Body of pancreas (tissue), 4 donors: ENCODE data around the gene SLC12A7. TPM values are rescaled to one million over a fixed set of nuclear protein-coding genes. Genes with fewer than 3 reads are reported as not detected.

ENCODE experiments used
- ATAC-seq: fragments of 150-250 bp; one replicate; pipeline ENCODE4 v1.9.1; 2016
- DNase-seq, 4 donors: peaks; one replicate each; pipeline ENCODE4 v3.0.0-alpha.2; 2019
- H3K27ac ChIP-seq, 4 donors: fragments of 200-600 bp; sonication (generic); 1 replicate in 3 of 4; 2 replicates in 1 of 4; pipeline versions ENCODE4 v1.5.1 to v1.6.1; 2016 to 2019; ENCODE audit warnings: mild to moderate bottlenecking in 1 of 4, mixed read lengths in 1 of 4, moderate library complexity in 1 of 4
- H3K27me3 ChIP-seq, 2 donors: fragments of 200-600 bp; sonication (generic); one replicate each; pipeline ENCODE4 v1.6.0; 2016; ENCODE audit warnings: mild to moderate bottlenecking in 1 of 2
- H3K36me3 ChIP-seq, 2 donors: fragments of 200-600 bp; sonication (generic); replicated peaks in 1 of 2; 2 replicates each; pipeline ENCODE4 v1.5.1; 2016; ENCODE audit warnings: low read depth in 2 of 2; ENCODE audit not compliant: insufficient read depth in 1 of 2
- H3K4me1 ChIP-seq: fragments of 200-600 bp; sonication (generic); one replicate; pipeline ENCODE4 v1.6.0; 2016
- H3K4me3 ChIP-seq, 2 donors: fragments of 200-600 bp; sonication (generic); 1 replicate in 1 of 2; 2 replicates in 1 of 2; pipeline ENCODE4 v1.5.1; 2016 to 2019
- H3K9me3 ChIP-seq, 3 donors: fragments of 200-600 bp; sonication (generic); 1 replicate in 2 of 3; 2 replicates in 1 of 3; pipeline ENCODE4 v1.5.1; 2016
- POLR2A ChIP-seq, 3 donors: fragments of 450-650 bp; IDR thresholded peaks; one replicate each; pipeline ENCODE4 v1.6.1; 2016; ENCODE audit warnings: antibody characterized with exemption in 3 of 3, mild to moderate bottlenecking in 2 of 3
- WGBS, 2 donors: methylation state at CpG; one replicate each; pipeline ENCODE4 v1.1.5; 2017; 5-methylcytosine and 5-hydroxymethylcytosine counted together
- intact Hi-C: fragments of 100-400 bp; cut with DNase I; formaldehyde crosslinking; loops from one replicate; pipeline ENCODE4 v1.15.1; 2023
- total RNA-seq, 2 donors: library from RNA; depleted of rRNA; stranded (reverse); fragments of >200 nt; gene quantifications; one replicate each; pipeline ENCODE4 v1.1.0, GENCODE V29; 2016
- TF ChIP-seq, protein P1 (sequence below), 7 experiments: fragments of 450-650 bp in 4 of 7; fragments of 200-600 bp in 3 of 7; sonication (generic) in 3 of 7; IDR thresholded peaks; one replicate each; pipeline ENCODE4 v1.5.1; 2016 to 2019; ENCODE audit warnings: antibody characterized with exemption in 7 of 7

SLC12A7 gene
- total RNA-seq, 2 donors from 2014 or later, result 35.5 to 42.8 TPM

DNA sequence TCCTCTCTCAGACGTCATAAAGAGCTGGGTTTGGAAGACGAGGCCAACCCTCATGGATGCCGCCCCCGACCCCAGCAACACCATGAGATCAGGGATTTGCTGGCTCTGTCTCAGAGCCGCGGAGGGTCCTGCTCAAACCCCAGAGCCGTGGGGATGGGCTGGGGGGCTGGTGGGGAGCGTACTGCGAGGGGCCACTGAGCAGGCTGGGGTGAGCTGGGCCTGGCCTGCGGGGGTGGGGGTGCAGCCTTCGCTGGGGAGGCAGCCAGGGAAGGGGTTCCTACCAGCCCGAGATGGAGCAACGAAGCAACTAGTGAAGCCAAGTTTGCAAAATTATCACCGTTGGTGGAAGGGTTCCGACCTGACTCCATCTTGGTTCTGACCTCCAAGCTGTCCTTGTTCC, 5.1 kb upstream of the SLC12A7 start:
- ATAC-seq (no peak), DNase-seq (no peak)
- intact Hi-C loops, result no loop called here
- no peaks in the 10 kb centered on the region for H3K27me3 ChIP-seq
- TF ChIP-seq, protein P1, sequence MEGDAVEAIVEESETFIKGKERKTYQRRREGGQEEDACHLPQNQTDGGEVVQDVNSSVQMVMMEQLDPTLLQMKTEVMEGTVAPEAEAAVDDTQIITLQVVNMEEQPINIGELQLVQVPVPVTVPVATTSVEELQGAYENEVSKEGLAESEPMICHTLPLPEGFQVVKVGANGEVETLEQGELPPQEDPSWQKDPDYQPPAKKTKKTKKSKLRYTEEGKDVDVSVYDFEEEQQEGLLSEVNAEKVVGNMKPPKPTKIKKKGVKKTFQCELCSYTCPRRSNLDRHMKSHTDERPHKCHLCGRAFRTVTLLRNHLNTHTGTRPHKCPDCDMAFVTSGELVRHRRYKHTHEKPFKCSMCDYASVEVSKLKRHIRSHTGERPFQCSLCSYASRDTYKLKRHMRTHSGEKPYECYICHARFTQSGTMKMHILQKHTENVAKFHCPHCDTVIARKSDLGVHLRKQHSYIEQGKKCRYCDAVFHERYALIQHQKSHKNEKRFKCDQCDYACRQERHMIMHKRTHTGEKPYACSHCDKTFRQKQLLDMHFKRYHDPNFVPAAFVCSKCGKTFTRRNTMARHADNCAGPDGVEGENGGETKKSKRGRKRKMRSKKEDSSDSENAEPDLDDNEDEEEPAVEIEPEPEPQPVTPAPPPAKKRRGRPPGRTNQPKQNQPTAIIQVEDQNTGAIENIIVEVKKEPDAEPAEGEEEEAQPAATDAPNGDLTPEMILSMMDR (IDR thresholded peaks at IDR 0.05), result no peak
- no peak for TF ChIP-seq POLR2A (IDR thresholded peaks at IDR 0.05)
- H3K9me3 ChIP-seq, result no peaks in the 10 kb centered on the region
- 80 to 97% methylated on average over 3 to 14 of the region's 15 CpGs for WGBS, 2 donors
- H3K36me3 ChIP-seq, result no peaks in the 10 kb centered on the region
- peaks cover 54% of the 10 kb centered on the region for H3K4me1 ChIP-seq
- no peak overlapping the region for H3K4me3 ChIP-seq
- H3K27ac ChIP-seq, result no peak overlapping the region

DNA sequence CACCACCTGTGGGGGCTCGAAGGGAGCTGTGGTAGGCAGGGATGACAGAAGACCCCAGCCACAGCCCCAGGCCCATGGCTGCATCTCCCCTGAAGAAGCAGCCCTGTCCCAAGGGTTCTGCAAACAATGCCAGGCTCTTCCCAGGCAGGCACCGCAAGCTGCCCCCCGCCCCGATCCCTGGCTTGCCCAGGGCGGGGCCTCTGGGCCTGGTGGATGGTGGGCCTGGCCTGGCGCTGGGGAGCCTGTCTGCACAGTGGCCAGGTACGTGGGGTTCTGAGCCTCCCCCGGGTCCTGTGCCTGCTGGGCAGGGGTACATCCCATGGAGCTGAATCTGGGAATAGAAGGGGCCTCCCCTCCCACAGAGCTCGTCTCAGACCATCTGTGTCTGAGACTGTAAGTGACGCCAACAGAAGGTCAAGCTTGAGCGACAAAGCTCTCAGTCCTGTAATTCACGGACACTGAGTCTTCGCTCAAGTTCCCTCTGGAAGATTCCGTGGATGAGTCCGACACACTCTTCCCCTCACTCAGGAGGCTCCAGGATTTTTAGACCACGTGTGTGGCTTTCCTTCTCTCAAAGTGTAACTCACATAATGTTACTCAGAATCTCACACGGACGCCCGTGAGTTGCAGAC, 4.4 kb upstream of the SLC12A7 start:
- Histone ChIP-seq H3K27ac (no peak overlapping the region), H3K9me3 (no peaks in the 10 kb centered on the region), H3K36me3 (no peaks in the 10 kb centered on the region), H3K4me1 (peaks cover 49% of the 10 kb centered on the region), H3K27me3 (no peaks in the 10 kb centered on the region), H3K4me3 (no peak overlapping the region)
- TF ChIP-seq, protein P1 (IDR thresholded peaks at IDR 0.05), result no peak
- TF ChIP-seq POLR2A (IDR thresholded peaks at IDR 0.05), result no peak
- no peak for ATAC-seq
- no peak for DNase-seq
- intact Hi-C loops, result no loop called here
- 78 to 94% methylated on average over 17 to 18 of the region's 19 CpGs for WGBS, 2 donors

DNA sequence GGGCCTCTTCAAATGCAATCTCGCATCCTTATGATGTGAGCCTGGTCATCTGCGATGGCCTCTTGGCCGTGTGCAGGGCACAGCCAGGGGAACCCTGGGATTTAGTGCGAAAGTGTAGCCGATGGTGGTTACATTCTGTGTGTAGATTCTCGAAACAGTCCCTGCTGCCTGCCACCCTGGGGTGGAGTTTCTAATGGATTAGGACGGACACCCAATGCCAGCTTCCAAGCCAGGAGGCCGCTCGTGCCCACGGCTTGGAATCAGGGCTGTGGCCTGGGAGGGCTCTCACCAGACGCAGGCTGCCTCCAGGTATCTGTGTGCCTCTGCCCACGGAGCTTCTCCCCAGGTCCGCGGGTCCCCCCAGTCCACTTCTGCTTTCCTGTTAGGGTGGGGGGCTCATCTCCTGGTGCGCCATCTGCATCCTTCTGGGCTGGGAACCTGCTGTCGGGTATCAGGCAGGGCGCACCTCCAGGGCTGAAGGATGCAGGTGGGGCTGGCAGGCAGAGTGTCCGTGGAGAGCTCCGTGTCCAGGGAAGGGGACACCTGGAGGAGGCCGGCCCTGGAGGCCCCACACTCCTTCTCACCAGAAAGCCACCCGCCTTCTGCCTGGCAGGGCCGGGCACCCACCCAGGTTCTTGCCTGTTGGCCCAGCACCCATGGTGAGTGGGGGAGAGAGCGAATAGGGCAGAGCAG, 3.4 kb upstream of the SLC12A7 start:
- 92 to 96% methylated on average over 19 to 23 of the region's 23 CpGs for WGBS, 2 donors
- Histone ChIP-seq H3K4me3 (no peak overlapping the region), H3K27ac (no peak overlapping the region), H3K4me1 (peaks cover 56% of the 10 kb centered on the region), H3K36me3 (no peaks in the 10 kb centered on the region), H3K27me3 (no peaks in the 10 kb centered on the region), H3K9me3 (no peaks in the 10 kb centered on the region)
- TF ChIP-seq, protein P1 (IDR thresholded peaks at IDR 0.05), result no peak
- TF ChIP-seq POLR2A (IDR thresholded peaks at IDR 0.05), result no peak
- intact Hi-C loops, result no loop called here
- ATAC-seq (no peak), DNase-seq (no peak)

DNA sequence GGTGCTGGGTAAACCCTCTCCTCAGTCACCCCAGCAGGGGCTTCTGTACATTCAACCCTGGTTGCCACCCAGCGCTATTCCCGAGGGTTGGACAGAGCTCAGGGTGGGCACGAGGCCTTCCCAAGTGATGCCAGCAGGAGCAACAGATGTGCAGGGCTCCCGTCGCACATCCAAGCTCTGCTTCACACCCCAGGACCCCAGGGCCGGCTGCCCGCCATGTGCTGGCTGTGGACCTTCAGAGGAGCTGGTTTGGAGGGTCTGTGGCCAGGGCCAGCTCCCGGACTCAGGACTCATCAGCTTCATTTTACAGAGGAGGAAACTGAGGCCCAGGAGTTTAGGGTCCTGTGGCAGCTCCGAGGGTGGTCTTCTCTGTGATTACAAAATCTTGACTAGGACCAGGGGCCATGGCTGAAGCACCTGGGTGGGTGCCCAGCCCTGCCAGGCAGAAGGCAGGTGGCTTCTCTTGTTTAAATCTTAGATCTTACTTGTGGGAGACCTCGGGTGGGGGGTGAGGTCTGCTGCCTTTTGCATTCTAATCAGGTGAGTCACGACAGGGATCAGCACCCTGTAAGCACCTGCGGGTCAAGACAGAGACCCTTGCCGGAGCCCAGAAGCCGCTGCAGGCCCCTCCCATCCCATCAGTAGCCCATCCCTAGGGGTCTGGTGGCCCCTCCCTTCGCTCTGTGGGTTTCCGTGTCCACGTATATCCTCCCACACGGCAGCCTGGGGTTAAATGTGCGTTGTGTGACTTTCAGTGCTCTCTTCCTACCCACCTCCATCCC, 2.1 kb upstream of the SLC12A7 start:
- ATAC-seq, result no peak
- intact Hi-C loops, result no loop called here
- H3K4me1 ChIP-seq, result peaks cover 62% of the 10 kb centered on the region
- TF ChIP-seq, protein P1 (IDR thresholded peaks at IDR 0.05), result no peak
- no peak for TF ChIP-seq POLR2A (IDR thresholded peaks at IDR 0.05)
- 89 to 92% methylated on average over 13 to 19 of the region's 19 CpGs for WGBS, 2 donors
- H3K27ac ChIP-seq, result no peak overlapping the region
- H3K4me3 ChIP-seq, result no peak overlapping the region
- no peaks in the 10 kb centered on the region for H3K9me3 ChIP-seq
- H3K36me3 ChIP-seq, result no peaks in the 10 kb centered on the region
- no peaks in the 10 kb centered on the region for H3K27me3 ChIP-seq
- no peak for DNase-seq
